NCI-H524 treated with DMSO at 0.1 percent for 48 hours (cell line): ENCODE data around the gene EIF4H.
"Not testable (repeated sequence)": the region's sequence is repeated elsewhere in the genome, so short reads cannot be mapped to it uniquely, and the experiment has no call there.

Source experiments
- DNase-seq: peaks from one replicate; lab custom pipeline; 2025; lab: John Stamatoyannopoulos, UW

Gene EIF4H

DNA sequence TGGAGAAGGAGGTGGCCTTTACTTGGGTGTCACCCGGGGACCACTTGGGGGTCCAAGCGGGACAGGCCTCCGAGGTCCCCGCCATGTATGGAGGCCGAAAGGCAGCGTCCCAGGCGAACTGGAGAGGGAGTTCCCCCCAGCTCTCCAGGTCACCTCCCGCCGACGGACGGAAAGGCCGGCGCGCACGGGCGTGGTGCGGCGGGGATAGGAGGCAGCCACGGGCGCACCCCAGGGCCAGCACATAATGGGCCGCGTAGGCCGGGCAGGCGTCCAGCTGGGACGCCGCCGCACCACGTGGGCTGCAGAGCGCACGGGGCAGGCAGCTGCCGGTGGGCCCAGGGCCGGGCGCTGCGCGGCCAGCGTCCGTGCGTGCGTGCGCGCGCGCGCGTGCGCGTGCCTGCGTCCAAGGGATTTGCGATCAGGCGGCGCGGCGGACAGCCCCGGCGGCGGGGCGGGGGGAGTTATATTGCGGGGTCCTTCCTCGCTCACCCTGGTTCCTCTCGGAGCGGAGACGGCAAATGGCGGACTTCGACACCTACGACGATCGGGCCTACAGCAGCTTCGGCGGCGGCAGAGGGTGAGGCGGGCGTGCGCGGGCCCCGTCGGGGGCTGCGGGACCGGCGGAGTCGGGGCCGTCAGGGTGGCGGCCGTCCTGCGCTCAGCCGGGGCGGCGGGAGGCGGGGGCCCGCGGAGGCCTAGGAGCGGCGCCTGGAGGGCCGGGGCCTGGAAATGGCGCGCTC is at the start of gene EIF4H:
Gene EIF4H, plus strand, starts transcription at position 491 of the 740 bp plus-strand sequence. Its CDS starts 28 bp downstream, at position 519.
- DNase-seq: peak; percentile 24

DNA sequence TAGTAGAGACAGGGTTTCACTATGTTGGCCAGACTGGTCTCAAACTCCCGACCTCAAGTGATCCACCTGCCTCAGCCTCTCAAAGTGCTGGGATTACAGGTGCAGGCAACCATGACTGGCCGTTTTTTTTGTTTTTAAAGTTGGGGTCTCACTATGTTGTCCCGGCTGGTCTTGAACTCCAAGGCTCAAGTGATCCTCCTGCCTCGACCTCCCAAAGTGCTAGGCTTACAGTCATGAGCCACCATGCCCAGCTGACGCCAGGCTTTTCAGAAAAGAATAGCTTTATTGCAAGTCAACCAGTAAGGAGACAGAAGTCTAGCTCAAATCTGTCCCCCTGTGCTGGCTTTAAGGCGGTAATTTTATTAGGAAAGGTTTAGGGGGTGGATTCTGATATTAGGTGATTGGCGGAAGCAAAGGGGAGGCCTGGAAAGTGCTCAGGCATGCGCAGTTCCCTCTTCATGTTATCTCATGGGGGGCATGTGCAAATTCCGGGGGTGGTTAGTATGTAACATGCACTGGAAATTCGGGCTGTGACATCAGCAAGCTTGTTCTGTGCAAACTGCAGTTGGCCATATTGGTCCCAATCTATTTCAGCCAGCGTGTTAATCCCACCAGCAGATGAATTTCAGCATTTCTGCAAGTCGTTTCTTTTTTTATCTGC is 47.8 kb upstream of the EIF4H start:
- no peak for DNase-seq

DNA sequence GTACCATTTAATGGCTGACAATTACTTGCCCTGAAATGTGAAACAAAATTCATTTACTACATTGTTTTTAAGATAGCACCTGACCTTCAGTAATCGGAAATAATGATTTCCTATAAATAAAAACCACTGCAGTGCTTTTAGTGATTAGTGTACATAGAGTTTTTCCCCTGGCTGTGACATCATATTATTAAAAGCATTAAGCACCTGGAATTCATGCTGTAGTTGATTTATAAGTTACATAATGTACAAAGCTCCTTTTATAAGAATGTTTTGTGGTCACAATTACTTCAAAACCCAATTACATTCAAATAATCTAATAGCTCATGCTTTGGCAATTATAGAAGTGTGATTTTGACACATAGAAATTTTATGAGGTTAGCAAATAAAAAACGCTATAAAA is 44.3 kb upstream of the EIF4H start:
- no peak for DNase-seq

DNA sequence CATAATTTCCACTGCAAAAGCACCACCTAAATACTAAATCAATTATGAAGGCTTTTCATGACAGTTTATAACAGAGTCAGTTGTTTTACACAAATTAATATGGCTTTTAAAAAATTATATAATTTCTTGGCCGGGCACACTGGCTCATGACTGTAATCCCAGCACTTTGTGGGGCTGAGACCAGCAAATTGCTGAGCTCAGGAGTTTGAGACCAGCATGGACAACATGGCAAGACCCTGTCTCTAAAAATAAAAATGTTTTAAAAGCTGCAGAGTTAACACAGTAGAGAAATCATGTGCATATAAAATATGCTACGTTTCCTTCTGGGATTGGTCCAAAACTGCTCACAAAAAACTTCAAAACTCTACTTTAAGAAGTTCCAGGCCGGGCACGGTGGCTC is 43.6 kb upstream of the EIF4H start:
- no peak for DNase-seq

DNA sequence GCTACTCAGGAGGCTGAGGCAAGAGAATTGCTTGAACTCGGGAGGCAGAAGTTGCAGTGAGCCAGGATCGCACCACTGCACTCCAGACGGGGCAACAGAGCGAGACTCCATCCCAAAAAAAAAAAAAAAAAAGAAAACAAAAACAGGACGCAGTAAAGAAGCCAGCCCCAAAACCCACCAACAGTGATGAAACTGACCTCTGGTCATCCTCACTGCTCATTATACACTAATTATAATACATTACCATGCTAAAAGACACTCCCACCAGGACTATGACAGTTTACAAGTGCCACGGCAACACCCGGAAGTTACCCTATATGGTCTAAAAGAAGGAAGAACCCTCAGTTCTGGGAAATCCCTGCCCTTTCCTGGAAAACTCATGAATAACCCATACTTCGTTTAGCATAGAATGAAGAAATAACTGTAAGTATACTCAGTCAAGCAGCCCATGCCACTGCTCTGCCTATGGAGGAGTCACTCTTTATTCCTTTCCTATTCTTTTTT is 40.0 kb upstream of the EIF4H start:
- no peak for DNase-seq

DNA sequence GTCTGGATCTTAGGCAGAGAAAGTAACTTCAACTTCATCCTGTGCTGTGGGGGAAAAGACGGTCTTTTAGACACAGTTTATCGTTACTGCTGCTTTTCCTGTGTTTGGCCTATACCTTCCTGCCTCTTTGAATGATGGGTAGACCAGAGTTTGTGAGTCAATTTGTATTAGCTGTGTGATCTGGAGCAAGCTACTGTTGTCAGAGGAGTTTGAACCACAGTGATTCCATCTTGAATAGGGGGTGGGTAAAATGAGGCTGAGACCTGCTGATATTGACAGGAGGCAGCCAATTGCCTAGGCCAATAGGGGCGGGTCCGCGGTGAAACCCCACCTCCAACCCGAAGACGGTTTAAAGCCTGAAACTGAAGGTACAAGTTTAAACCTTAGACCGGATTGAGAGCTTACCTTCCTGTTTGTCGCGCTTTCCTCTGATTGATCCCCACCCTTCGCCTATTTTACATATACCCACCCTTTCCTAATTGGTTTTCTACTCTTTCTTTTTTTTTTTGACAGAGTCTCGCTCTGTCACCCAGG is 35.8 kb upstream of the EIF4H start:
- DNase-seq: no peak

DNA sequence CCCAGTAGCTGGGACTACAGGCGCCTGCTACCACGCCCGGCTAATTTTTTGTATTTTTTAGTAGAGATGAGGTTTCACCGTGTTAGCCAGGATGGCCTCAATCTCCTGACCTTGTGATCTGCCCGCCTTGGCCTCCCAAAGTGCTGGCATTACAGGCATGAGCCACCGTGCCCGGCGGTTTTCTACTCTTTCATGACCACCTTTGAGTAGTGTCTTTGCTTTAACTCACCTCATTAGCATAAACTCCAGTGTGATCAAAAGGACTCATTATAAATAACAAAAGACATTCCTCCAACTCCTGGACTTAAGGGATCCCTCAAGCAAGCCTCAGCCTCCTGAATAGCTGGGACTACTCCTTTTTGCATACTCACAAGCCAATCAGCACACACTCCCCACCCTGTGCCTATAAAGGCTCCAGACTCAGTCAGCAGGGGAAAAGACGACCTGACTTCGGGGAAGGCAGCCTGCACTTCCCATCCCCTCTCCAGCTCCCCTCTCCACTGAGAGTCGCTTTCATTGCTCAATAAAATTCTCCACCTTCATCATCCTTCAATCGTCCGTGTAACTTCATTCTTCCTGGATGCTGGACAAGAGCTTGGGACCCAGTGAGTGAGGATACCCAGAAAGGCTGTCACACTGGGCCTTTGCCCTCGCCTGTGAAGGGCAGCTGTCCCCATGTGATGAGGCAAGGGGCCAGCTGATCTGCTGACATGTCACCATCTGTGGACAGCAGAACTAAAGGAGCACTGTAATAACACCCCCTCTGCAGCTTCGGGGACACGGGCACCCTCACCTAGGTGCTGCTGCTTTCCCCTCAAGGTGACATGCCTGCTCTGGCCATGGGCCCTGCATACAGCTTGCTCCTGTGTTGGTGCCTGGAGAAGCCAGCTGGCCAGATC is 35.0 kb upstream of the EIF4H start:
- no peak for DNase-seq

DNA sequence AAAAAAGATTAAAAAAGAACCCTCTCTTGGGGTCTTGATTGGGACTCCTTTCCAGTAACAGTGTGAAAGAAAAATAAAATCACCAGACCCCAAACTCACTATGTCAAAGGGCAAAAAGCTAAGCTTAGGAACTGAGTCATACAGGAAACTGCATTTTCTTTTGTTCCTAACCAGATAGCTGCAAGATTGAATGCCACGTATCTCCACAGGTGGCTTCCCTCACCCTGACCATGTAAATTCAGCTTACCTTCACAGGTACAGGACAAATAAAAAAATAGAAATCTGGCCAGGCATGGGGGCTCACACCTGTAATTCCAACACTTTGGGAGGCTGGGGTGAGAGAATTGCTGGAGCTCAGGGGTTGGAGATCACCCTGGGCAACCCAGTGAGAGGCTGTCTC is 32.5 kb upstream of the EIF4H start:
- DNase-seq: no peak

DNA sequence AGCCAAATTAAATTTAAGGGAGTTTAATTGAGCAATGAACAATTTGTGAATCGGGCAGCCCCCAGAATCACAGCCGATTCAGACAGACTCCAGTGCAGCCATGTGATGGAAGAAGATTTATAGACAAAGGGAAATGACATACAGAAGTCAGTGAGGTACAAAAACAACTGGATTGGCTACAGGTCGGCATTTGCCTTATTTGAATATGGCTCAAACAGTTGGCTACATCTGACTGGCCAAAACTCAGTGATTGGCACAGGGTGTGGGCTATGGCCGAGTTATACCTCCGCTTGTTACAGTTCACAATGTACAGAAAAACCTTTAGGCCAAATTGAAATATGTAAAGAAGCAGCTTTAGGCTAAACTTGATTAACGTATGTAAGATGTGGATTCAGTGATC is 30.8 kb upstream of the EIF4H start:
- no peak for DNase-seq

DNA sequence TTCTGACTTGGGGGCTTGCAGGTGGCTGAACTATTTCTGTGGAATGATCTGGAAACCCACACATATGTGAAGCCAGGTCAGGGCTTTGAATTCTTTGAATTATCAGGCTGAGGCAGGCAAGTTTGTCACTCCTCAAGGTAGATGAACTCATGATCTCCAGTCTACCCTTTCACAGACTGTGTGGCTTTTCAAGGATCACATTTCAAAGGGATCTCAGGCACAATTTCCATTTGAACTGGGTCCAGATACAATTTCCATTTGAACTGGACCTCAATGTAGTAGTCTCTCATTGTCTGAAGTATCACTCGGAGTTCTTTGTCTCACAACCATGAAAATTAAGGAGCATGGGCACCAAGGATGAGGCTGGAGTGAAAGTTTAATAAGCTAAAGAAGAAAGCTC is 25.7 kb upstream of the EIF4H start:
- DNase-seq: no peak

DNA sequence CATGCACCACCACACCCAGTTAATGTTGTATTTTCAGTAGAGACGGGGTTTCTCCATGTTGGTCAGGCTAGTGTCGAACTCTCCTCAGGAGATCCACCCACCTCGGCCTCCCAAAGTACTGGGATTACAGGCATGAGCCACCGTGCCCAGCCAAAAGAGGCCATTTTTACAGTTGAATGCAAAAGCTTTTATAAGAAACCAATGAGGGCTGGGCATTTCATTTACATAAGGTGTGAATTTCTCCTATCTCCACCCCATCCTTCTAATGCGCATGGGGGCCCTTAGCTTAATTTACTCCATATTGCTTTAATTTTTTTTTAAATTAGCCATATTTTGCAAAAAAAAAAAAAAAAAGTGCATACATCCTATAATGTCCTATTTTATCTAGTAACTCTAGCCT is 25.1 kb upstream of the EIF4H start:
- DNase-seq: no peak

DNA sequence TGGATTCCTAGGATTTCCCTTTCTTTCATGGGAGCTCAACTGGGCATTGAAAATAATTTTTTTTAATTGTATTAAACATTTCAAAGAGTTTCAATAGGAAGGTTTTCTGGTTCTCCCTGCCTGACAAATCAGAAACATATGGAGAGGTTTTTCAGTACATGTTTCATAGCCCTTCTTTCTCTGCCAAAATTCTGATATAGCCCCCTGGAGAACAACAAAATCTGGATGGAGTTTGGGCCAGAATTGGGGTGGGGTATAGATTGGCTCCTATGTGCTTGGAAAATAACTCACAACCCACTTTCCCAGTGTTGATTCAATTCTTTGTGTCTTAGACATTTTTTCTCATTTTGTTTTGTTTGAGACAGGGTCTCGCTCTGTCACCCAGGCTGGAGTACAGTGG is 24.6 kb upstream of the EIF4H start:
- DNase-seq: no peak

DNA sequence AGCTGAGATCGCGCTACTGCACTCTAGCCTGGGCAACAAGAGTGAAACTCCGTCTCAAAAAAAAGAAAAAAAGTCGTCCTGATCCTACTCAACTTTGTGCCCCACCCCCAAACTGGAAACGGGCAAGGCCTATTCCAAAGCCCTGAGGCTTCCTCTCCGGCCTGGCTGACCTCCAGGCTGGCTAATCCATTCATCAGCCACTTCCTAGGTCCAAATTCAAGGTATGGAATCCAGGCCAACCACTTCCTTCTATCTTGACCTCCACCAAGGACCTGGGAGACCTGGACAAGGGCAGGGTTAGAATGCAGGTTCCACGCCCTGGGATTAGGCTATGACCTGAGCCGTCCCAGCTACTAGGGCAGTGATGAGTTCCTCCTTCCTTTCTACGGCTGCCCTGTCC is 20.4 kb upstream of the EIF4H start:
- no peak for DNase-seq

DNA sequence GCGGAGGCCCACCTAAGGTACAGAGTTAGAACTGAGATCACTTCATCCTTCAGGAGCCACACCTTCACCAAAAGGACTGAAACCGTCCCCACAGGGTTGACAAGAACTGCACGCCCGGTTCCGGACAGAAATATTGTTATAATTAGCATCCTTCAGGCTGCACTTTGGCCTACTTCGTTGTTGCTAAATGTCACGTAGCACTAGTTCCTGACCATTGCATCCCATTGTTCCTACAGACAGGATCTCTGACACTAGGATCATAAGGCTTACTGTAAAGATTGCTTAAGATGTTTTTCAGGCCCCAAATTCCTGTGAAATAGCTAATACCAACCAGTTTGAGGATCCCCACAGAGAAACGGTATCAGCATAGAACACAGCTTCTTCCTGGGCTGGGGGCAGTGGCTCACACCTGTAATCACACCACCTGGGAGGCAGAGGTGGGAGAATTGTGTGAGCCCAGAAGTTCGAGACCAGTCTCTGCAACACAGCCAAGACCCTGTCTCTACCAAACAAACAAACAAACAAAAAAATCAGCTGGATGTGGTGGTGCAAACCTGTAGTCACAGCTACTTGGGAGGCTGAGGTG is 18.3 kb upstream of the EIF4H start:
- DNase-seq: no peak

DNA sequence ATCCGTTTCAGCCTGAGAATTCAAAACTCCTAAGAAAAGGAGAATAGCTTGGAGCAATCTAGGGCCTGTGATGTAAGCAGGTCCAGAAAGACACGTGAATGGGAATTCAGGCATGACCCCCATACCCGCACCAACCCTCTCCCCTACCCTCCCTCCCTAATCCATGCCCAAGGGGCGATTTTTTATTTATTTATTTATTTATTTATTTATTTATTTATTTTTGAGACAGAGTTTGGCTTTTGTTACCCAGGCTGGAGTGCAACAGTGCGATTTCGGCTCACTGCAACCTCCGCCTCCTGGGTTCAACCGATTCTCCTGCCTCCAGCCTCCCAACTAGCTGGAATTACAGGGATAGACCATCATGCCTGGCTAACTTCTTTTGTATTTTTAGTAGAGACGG is 16.6 kb upstream of the EIF4H start:
- no peak for DNase-seq

DNA sequence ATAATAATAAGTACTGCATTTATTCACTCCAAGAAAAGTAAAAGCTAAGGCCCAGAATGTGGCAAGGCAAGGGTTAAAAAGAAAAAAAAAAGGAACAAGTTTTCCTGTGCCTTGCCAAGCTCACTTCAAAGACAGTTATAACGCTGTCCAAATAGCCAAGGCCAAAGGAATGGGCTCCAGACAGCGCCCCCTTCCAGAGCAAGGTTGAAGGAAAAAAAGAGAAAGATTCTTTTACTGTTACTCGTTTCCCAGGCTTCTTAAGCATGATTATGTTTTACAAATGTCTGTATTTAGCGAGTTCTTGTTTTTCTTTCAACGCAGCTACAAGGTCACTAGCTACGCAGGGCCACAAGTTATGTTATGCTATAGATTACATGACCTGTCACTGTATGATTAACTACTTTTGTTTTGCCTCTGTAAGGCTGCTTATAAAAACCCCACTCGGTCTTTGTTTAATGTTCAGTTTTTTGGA is 9.1 kb upstream of the EIF4H start:
- DNase-seq: no peak

DNA sequence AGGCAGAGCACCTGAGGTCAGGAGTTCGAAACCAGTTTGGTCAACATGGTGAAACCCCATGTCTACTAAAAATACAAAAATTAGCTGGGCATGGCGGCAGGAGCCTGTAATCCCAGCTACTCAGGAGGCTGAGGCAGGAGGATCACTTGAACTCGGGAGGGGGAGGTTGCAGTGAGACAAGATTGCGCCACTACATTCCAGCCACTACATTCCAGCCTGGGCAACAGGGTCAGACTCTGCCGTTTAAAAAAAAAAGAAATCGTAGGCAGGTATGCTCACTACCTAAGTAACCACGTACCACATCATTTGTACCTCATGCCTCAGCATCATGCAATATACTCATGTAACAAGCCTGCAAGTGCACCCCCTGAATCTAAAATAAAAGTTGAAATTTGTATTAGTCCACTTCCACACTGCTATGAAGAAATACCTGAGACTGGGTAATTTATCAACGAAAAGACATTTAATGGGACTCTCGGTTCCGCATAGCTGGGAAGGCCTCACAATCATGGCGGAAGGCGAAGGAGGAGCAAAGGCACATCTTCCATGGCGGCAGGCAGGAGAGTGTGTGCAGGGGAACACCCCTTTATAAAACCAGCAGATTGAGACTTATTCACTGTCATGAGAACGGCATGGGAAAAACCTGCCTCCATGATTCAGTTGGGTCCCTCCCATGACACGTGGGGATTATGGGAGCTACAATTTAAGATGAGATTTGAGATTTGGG is 8.1 kb upstream of the EIF4H start:
- no peak for DNase-seq

DNA sequence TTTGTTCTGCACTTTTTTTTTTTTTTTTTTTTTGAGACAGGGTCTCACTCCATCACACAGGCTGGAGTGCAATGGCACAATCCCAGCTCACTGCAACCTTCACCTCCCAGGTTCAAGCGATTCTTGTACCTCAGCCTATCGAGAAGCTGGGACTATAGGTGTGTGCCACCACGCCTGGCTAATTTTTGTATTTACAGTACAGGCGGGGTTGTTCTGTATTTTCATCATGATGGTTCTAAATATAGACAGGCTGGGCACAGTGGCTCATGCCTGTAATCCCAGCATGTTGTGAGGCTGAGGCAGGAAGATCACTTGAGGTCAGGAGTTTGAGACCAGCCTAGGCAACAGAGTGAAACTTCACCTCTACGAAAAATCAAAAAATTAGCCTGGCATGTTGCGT is 6.8 kb upstream of the EIF4H start:
- DNase-seq: not testable (repeated sequence)

DNA sequence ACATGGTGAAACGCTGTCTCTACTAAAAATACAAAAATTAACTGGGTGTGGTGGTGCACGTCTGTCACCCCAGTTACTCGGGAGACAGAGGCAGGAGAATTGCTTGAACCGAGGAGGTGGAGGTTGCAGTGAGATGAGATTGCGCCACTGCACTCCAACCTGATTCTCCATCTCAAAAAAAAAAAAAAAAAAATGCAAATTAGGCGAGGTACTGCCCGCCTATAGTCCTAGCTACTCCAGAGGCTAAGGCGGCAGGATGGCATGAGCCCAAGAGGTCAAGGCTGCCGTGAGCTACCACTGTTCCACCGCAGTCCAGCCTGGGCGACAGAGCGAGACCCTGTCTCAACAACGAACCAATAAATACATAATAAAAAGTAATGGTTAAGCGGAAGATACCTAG is 1.1 kb upstream of the EIF4H start:
- no peak for DNase-seq

DNA sequence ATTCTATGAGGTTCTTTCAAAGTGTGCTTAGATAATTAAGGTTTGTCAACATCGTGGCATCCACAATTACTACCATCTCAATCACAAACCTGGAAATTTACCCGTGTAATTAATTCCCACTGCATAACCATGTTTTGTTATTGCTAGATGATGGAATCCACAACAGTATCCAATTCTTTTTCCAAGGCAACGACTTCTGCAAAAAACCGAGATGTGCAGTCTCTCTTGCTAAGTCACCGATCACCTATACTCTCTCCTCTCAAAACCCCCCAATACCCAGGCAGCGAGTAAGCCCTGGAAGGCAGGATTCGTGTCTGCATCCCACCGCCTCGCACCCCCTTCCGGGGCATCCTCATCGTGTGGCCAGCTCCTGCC is 678 bp upstream of the EIF4H start:
- no peak for DNase-seq

DNA sequence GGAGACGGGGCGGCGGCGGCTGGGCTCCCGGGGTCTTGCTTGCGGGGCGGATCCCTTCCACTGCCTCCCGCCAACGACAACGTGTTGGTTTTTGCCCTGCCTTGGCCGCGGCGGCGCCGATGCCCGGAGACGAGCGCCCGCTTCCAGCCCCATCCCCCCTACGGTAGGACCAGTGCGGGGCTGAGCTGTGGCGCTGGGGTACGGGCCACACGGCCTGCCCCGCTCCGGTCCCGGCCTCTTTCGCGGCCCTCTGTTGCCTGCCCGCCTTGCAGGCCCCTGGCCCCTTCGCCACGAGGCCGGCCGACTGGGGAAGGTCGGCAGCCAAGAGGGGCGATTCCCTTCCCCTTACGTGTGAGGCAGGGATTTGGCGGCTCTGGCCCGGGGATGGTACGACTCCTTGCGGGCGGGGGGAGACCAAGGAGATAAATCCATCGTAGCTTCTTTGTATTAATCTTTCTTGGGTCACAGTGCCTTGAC is 488 bp downstream of the EIF4H start:
- DNase-seq: no peak
